Body of pancreas (tissue), 4 donors: ENCODE data around the gene B3GNT4. TPM values are rescaled to one million over a fixed set of nuclear protein-coding genes. Genes with fewer than 3 reads are reported as not detected.

Source experiments
- ATAC-seq: fragments of 150-250 bp; one replicate; pipeline ENCODE4 v1.9.1; 2016
- DNase-seq, 4 donors: peaks; one replicate each; pipeline ENCODE4 v3.0.0-alpha.2; 2019
- H3K27ac ChIP-seq, 4 donors: fragments of 200-600 bp; sonication (generic); 1 replicate in 3 of 4; 2 replicates in 1 of 4; pipeline versions ENCODE4 v1.5.1 to v1.6.1; 2016 to 2019; ENCODE audit warnings: mild to moderate bottlenecking in 1 of 4, mixed read lengths in 1 of 4, moderate library complexity in 1 of 4
- H3K27me3 ChIP-seq, 2 donors: fragments of 200-600 bp; sonication (generic); one replicate each; pipeline ENCODE4 v1.6.0; 2016; ENCODE audit warnings: mild to moderate bottlenecking in 1 of 2
- H3K36me3 ChIP-seq, 2 donors: fragments of 200-600 bp; sonication (generic); replicated peaks in 1 of 2; 2 replicates each; pipeline ENCODE4 v1.5.1; 2016; ENCODE audit warnings: low read depth in 2 of 2; ENCODE audit not compliant: insufficient read depth in 1 of 2
- H3K4me1 ChIP-seq: fragments of 200-600 bp; sonication (generic); one replicate; pipeline ENCODE4 v1.6.0; 2016
- H3K4me3 ChIP-seq, 2 donors: fragments of 200-600 bp; sonication (generic); 1 replicate in 1 of 2; 2 replicates in 1 of 2; pipeline ENCODE4 v1.5.1; 2016 to 2019
- H3K9me3 ChIP-seq, 3 donors: fragments of 200-600 bp; sonication (generic); 1 replicate in 2 of 3; 2 replicates in 1 of 3; pipeline ENCODE4 v1.5.1; 2016
- POLR2A ChIP-seq, 3 donors: fragments of 450-650 bp; IDR thresholded peaks; one replicate each; pipeline ENCODE4 v1.6.1; 2016; ENCODE audit warnings: antibody characterized with exemption in 3 of 3, mild to moderate bottlenecking in 2 of 3
- WGBS, 2 donors: methylation state at CpG; one replicate each; pipeline ENCODE4 v1.1.5; 2017; 5-methylcytosine and 5-hydroxymethylcytosine counted together
- intact Hi-C: fragments of 100-400 bp; cut with DNase I; formaldehyde crosslinking; loops from one replicate; pipeline ENCODE4 v1.15.1; 2023
- total RNA-seq, 2 donors: library from RNA; depleted of rRNA; stranded (reverse); fragments of >200 nt; gene quantifications; one replicate each; pipeline ENCODE4 v1.1.0, GENCODE V29; 2016
- TF ChIP-seq, protein P1 (sequence below), 7 experiments: fragments of 450-650 bp in 4 of 7; fragments of 200-600 bp in 3 of 7; sonication (generic) in 3 of 7; IDR thresholded peaks; one replicate each; pipeline ENCODE4 v1.5.1; 2016 to 2019; ENCODE audit warnings: antibody characterized with exemption in 7 of 7

Gene B3GNT4
- total RNA-seq, 2 donors from 2014 or later, result not detected

DNA sequence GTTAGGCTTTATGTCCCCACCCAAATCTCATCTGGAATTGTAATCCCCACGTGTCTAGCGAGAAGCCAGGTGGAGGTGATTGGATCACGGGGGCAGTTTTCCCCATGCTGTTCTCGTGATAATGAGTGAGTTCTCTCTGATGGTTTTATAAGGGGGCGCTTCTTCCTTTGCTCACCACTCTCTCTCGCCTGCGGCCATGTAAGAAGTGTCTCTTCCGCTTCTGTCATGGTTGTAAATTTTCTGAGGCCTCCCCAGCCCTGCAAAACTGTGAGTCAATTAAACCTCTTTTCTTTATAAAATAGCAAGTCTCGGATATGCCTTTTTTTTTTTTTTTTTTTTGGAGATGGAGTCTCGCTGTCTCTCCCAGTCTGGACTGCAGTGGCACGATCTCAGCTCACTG is 42.7 kb upstream of the B3GNT4 start:
- no peak for ATAC-seq
- intact Hi-C loops, result no loop called here
- WGBS, 2 donors, result 87 to 89% methylated on average over 11 of the region's 11 CpGs
- Histone ChIP-seq H3K4me3 (no peak overlapping the region), H3K27ac (no peak overlapping the region), H3K27me3 (no peaks in the 10 kb centered on the region), H3K36me3 (no peaks in the 10 kb centered on the region), H3K9me3 (no peaks in the 10 kb centered on the region), H3K4me1 (no peaks in the 10 kb centered on the region)
- no peak for TF ChIP-seq POLR2A (IDR thresholded peaks at IDR 0.05)
- TF ChIP-seq, protein P1, sequence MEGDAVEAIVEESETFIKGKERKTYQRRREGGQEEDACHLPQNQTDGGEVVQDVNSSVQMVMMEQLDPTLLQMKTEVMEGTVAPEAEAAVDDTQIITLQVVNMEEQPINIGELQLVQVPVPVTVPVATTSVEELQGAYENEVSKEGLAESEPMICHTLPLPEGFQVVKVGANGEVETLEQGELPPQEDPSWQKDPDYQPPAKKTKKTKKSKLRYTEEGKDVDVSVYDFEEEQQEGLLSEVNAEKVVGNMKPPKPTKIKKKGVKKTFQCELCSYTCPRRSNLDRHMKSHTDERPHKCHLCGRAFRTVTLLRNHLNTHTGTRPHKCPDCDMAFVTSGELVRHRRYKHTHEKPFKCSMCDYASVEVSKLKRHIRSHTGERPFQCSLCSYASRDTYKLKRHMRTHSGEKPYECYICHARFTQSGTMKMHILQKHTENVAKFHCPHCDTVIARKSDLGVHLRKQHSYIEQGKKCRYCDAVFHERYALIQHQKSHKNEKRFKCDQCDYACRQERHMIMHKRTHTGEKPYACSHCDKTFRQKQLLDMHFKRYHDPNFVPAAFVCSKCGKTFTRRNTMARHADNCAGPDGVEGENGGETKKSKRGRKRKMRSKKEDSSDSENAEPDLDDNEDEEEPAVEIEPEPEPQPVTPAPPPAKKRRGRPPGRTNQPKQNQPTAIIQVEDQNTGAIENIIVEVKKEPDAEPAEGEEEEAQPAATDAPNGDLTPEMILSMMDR (IDR thresholded peaks at IDR 0.05), result no peak
- DNase-seq, result no peak

DNA sequence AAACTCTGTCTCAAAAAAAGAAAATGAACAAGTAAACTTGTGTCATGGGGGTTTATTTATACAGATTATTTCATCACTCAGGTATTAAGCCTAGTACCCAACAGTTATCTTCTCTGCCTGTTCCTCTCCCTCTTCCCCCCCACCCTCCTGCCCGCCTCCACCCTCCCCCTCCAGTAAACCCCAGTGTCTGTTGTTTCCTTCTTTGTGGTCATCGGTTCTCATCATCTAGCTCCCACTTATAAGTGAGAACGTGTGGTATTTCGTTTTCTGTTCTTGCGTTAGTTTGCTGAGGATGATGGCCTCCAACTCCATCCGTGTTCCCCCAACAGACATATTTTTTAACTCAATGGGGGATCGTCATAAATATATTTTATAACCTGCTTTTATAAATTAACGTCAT is 41.8 kb upstream of the B3GNT4 start:
- Histone ChIP-seq H3K36me3 (no peaks in the 10 kb centered on the region), H3K27ac (no peak overlapping the region)
- TF ChIP-seq, protein P1 (IDR thresholded peaks at IDR 0.05), result no peak
- no peak for TF ChIP-seq POLR2A (IDR thresholded peaks at IDR 0.05)

DNA sequence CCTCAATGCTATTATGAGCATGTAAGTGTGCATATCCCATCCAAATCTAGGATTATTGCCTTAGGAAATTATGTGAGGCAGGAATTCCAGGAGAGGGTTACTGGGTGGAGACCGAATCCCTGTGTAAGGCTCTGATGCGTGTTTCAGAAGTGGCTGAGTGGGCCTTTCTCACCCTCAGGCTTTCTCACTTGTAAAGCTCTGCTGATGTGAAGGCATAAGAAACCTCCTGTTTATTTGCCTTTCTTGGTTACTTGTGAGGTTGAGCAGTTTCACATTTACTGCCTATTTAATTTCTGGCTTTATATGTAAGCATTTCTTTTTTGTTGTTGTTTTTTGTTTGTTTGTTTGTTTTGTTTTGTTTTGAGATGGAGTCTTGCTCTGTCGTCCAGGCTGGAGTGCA is 40.5 kb upstream of the B3GNT4 start:
- DNase-seq, result no peak
- H3K27ac ChIP-seq, result no peak overlapping the region
- ATAC-seq, result no peak
- 79 to 81% methylated on average over 3 of the region's 3 CpGs for WGBS, 2 donors
- H3K27me3 ChIP-seq, result no peaks in the 10 kb centered on the region
- no peaks in the 10 kb centered on the region for H3K9me3 ChIP-seq
- no peak overlapping the region for H3K4me3 ChIP-seq
- H3K36me3 ChIP-seq, result no peaks in the 10 kb centered on the region
- TF ChIP-seq, protein P1 (IDR thresholded peaks at IDR 0.05), result no peak
- TF ChIP-seq POLR2A (IDR thresholded peaks at IDR 0.05), result no peak
- no peaks in the 10 kb centered on the region for H3K4me1 ChIP-seq
- intact Hi-C loops, result no loop called here

More for the DNA sequence above, 41.8 kb upstream of the B3GNT4 start:
- ATAC-seq, result no peak
- H3K9me3 ChIP-seq, result no peaks in the 10 kb centered on the region
- no peaks in the 10 kb centered on the region for H3K27me3 ChIP-seq
- no peak for DNase-seq
- H3K4me3 ChIP-seq, result no peak overlapping the region
- intact Hi-C loops, result no loop called here
- H3K4me1 ChIP-seq, result no peaks in the 10 kb centered on the region
- WGBS, 2 donors, result 52 to 73% methylated on average over 8 of the region's 8 CpGs

DNA sequence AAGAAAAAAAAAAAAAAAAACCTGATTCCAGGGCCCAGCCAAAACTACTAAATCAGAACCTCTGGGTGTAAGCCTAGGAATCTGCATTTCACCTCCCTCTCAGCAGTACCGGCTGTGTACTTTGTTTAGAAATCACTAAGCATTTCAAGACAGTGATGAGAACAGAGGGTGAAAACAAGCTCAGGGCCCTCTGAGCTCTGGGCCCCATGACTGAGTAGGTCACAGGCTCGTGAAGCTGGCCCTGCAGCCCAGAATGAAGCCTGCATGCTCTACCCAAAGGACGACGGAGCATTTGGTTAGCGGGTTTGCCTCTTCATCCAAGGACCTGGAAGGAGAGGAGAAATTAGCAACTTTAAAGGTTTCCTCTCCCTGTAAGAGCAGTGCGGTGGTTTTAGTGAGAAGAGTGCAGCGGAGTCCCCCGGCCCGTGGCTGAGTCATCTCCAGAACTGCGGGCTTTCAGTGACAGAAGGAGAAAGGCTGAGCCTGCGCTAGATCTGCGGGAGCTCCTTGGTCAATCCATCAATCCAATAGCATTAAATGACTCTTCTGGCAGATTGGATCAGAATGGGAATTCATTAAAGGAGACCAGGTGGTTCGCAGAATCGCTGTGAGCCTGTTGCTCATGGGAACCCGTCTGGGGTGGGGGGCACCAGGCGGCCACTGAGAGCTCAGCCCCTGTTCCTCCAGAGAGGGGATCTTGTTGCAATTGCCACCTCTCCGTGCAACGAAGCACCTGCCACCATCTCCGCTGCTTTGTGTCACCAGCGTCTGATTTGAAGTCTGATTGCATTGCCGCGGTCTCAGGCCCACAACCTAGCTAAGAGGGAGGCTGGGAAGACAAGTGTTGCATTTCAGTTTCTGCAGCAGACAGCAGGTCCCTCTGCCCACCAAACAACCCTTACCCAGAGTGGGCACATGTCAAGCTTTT is 36.8 kb upstream of the B3GNT4 start:
- no peaks in the 10 kb centered on the region for H3K4me1 ChIP-seq
- no peak for ATAC-seq
- H3K27ac ChIP-seq, result no peak overlapping the region
- no peak for DNase-seq
- intact Hi-C loops, result no loop called here
- no peaks in the 10 kb centered on the region for H3K27me3 ChIP-seq
- H3K9me3 ChIP-seq, result no peaks in the 10 kb centered on the region
- WGBS, 2 donors, result 76 to 78% methylated on average over 12 to 22 of the region's 22 CpGs
- TF ChIP-seq POLR2A (IDR thresholded peaks at IDR 0.05), result no peak
- H3K36me3 ChIP-seq, result no peaks in the 10 kb centered on the region
- H3K4me3 ChIP-seq, result no peak overlapping the region

DNA sequence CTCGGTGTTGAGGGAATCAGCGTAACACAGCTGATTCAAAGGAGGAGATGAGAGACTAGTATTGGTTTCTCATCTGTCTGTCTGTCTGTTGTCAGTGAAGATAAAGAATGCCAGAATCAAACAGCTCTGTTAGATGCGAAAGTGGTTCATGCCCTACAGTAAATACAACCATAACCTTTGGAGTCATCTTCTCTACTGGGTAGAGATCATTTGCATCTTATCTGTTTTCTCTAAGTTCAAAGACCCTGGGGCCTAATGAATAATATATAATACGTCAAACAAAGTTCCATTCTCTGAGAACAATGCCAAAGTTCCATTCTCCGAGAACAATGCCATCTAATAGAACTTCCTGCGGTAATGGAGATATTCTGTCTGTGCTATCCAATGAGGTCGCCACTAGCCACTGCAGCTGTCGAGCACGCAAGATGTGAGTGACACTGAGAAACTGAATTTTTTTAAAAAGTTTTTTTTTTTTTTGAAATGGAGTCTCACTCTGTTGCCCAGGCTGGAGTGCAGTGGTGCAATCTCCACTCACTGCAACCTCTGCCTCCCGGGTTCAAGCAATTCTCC is 36.1 kb upstream of the B3GNT4 start:
- TF ChIP-seq, protein P1 (IDR thresholded peaks at IDR 0.05), result no peak
- TF ChIP-seq POLR2A (IDR thresholded peaks at IDR 0.05), result no peak
- DNase-seq, result no peak
- no peaks in the 10 kb centered on the region for H3K9me3 ChIP-seq
- no peaks in the 10 kb centered on the region for H3K27me3 ChIP-seq
- no peaks in the 10 kb centered on the region for H3K36me3 ChIP-seq
- no peaks in the 10 kb centered on the region for H3K4me1 ChIP-seq
- intact Hi-C loops, result no loop called here
- no peak for ATAC-seq
- 85 to 87% methylated on average over 10 of the region's 10 CpGs for WGBS, 2 donors
- H3K27ac ChIP-seq, result no peak overlapping the region
- H3K4me3 ChIP-seq, result no peak overlapping the region
